ENCODE measurements around the gene RLN3. TPM values are rescaled to one million over a fixed set of nuclear protein-coding genes. Genes with fewer than 3 reads are reported as not detected.

RLN3 gene
- total RNA-seq, 3 donors from 2014 or later = not detected

GRCh38 chr19:14052470-14052869 lies 24.5 kb downstream of the RLN3 start:
- H3K4me1 ChIP-seq = no peaks in the 10 kb centered on the region
- H3K9me3 ChIP-seq = peaks cover 0 to 8% of the 10 kb centered on the region in 2 donors
- no peak overlapping the region for H3K4me3 ChIP-seq
- H3K27me3 ChIP-seq = no peaks in the 10 kb centered on the region
- H3K36me3 ChIP-seq = no peaks in the 10 kb centered on the region
- H3K27ac ChIP-seq = no peak overlapping the region
- intact Hi-C loops (cut with DNase I; ENCODE audit: low total_unique reads) = no loop called here
- TF ChIP-seq POLR2AphosphoS5 (IDR thresholded peaks at IDR 0.05) = no peak
- TF ChIP-seq, protein P1, sequence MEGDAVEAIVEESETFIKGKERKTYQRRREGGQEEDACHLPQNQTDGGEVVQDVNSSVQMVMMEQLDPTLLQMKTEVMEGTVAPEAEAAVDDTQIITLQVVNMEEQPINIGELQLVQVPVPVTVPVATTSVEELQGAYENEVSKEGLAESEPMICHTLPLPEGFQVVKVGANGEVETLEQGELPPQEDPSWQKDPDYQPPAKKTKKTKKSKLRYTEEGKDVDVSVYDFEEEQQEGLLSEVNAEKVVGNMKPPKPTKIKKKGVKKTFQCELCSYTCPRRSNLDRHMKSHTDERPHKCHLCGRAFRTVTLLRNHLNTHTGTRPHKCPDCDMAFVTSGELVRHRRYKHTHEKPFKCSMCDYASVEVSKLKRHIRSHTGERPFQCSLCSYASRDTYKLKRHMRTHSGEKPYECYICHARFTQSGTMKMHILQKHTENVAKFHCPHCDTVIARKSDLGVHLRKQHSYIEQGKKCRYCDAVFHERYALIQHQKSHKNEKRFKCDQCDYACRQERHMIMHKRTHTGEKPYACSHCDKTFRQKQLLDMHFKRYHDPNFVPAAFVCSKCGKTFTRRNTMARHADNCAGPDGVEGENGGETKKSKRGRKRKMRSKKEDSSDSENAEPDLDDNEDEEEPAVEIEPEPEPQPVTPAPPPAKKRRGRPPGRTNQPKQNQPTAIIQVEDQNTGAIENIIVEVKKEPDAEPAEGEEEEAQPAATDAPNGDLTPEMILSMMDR (IDR thresholded peaks at IDR 0.05) = no peak
- TF ChIP-seq POLR2A (IDR thresholded peaks at IDR 0.05) = no peak
- no peak for DNase-seq (ENCODE audit: low spot score in 2 of 2)

DNA sequence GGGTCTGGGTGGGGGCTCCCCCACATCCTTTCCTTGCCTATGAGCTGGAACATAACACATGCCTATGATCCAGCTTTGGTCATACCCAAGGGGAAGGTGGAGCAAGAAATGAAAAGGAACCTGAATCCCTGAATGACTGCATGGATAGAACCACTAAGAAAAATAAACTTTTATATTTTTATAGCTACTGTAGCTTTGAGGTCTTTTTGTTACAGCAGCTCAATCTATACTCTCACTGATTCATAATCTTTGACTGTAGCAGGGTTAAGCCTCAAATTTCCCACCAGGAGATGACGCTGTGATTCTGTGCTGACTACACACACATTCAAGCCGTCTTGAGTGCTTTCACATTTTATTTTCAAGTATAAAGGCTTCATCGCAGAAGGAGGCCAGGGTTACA lies 25.1 kb downstream of the RLN3 start:
- DNase-seq (ENCODE audit: low spot score in 2 of 2) = no peak
- no peak overlapping the region for H3K4me3 ChIP-seq
- intact Hi-C loops (cut with DNase I; ENCODE audit: low total_unique reads) = no loop called here

DNA sequence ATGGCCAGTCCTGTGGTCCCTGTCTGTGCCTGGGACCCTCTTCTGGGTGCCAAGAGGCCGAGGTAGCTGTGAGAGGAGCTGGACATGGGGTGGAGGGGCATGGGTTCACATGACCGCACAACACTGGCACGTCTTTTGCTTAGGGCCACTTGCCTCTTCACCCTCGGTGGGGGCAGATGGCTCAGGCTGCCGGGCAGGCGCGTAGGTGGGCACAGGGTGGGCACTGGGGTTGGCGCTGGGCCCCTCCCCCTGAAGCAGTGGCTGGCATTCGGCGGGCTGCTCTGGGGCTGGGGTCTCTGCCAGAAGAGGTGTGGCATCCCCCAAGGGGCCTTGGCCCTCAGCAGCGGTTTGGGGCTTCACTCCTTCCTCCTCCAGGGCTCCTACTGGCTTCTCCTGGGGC lies 25.6 kb downstream of the RLN3 start:
- Histone ChIP-seq H3K27ac (no peak overlapping the region), H3K9me3 (peaks cover 0 to 8% of the 10 kb centered on the region in 2 donors), H3K27me3 (no peaks in the 10 kb centered on the region), H3K4me3 (no peak overlapping the region), H3K36me3 (no peaks in the 10 kb centered on the region), H3K4me1 (peaks cover 5 to 6% of the 10 kb centered on the region in 2 donors)
- DNase-seq (ENCODE audit: low spot score in 2 of 2) = no peak
- intact Hi-C loops (cut with DNase I; ENCODE audit: low total_unique reads) = no loop called here
- TF ChIP-seq POLR2A (IDR thresholded peaks at IDR 0.05) (no peak), POLR2AphosphoS5 (IDR thresholded peaks at IDR 0.05) (no peak)
- TF ChIP-seq, protein P1 (IDR thresholded peaks at IDR 0.05) = no peak

More for the DNA sequence above, 25.1 kb downstream of the RLN3 start:
- TF ChIP-seq POLR2A (IDR thresholded peaks at IDR 0.05) (no peak), POLR2AphosphoS5 (IDR thresholded peaks at IDR 0.05) (no peak)
- TF ChIP-seq, protein P1 (IDR thresholded peaks at IDR 0.05) = no peak
- H3K27ac ChIP-seq = no peak overlapping the region
- H3K4me1 ChIP-seq = peaks cover 3 to 5% of the 10 kb centered on the region in 2 donors
- H3K36me3 ChIP-seq = no peaks in the 10 kb centered on the region
- peaks cover 0 to 8% of the 10 kb centered on the region in 2 donors for H3K9me3 ChIP-seq
- no peaks in the 10 kb centered on the region for H3K27me3 ChIP-seq

DNA sequence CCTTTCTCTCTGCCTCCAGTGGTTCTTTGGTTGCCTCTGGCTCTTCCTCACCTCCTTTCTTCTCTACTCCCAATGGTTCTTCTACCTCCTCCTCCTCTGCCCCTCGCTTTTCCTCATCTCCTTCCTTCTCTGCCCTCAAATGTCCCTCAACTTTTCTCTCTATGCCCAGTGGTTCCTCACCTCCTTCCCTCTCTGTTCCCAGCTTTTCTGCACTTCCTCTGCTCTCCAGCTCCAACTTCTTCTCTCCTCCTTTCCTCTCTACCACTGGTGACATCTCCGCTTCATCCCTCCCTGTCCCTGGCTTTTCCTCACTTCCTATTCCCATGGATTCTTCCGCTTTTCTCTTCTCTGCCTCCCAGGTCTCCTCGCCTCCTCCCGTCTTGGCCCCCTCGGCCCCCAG lies 26.2 kb downstream of the RLN3 start:
- Histone ChIP-seq H3K4me1 (peaks cover 5 to 6% of the 10 kb centered on the region in 2 donors), H3K27ac (no peak overlapping the region), H3K36me3 (no peaks in the 10 kb centered on the region), H3K4me3 (no peak overlapping the region), H3K27me3 (no peaks in the 10 kb centered on the region), H3K9me3 (peaks cover 0 to 8% of the 10 kb centered on the region in 2 donors)
- no peak for TF ChIP-seq POLR2A (IDR thresholded peaks at IDR 0.05)
- TF ChIP-seq, protein P1 (IDR thresholded peaks at IDR 0.05) = no peak
- no peak for TF ChIP-seq POLR2AphosphoS5 (IDR thresholded peaks at IDR 0.05)
- intact Hi-C loops (cut with DNase I; ENCODE audit: low total_unique reads) = no loop called here
- no peak for DNase-seq (ENCODE audit: low spot score in 2 of 2)

- no peak overlapping the region for H3K4me3 ChIP-seq
- H3K27me3 ChIP-seq = no peaks in the 10 kb centered on the region
- no peaks in the 10 kb centered on the region for H3K36me3 ChIP-seq
- peaks cover 5 to 6% of the 10 kb centered on the region in 2 donors for H3K4me1 ChIP-seq
- peaks cover 0 to 8% of the 10 kb centered on the region in 2 donors for H3K9me3 ChIP-seq
- intact Hi-C loops (cut with DNase I; ENCODE audit: low total_unique reads) = no loop called here
- DNase-seq (ENCODE audit: low spot score in 2 of 2) = no peak
- TF ChIP-seq POLR2AphosphoS5 (IDR thresholded peaks at IDR 0.05) (no peak), POLR2A (IDR thresholded peaks at IDR 0.05) (no peak)
- TF ChIP-seq, protein P1 (IDR thresholded peaks at IDR 0.05) = no peak
- H3K27ac ChIP-seq = no peak overlapping the region
Measured at GRCh38 chr19:14054721-14055120, 26.8 kb downstream of the RLN3 start.

Data from breast epithelium (tissue), 4 donors.